ENCODE data around the gene NFE2L1.
"Not testable (repeated sequence)": the region's sequence is repeated elsewhere in the genome, so short reads cannot be mapped to it uniquely, and the experiment has no call there.

The NFE2L1 gene

GRCh38 chr17:48070195-48070594 is 22.0 kb downstream of the NFE2L1 start:
- DNase-seq (ENCODE audit: low spot score): no peak

GRCh38 chr17:48071654-48072053 is 23.5 kb downstream of the NFE2L1 start:
- DNase-seq (ENCODE audit: low spot score): peak; percentile 21

GRCh38 chr17:48072811-48073210 is 24.7 kb downstream of the NFE2L1 start:
- DNase-seq (ENCODE audit: low spot score): not testable (repeated sequence)

- DNase-seq (ENCODE audit: low spot score): not testable (repeated sequence)
Measured at GRCh38 chr17:48073566-48074094, 25.5 kb downstream of the NFE2L1 start.

- DNase-seq (ENCODE audit: low spot score): peak; percentile 69
Measured at GRCh38 chr17:48074322-48075081, 26.3 kb downstream of the NFE2L1 start.

- not testable (repeated sequence) for DNase-seq (ENCODE audit: low spot score)
Measured at GRCh38 chr17:48077152-48077551, 29.0 kb downstream of the NFE2L1 start.

- no peak for DNase-seq (ENCODE audit: low spot score)
Measured at GRCh38 chr17:48081858-48082257, 33.7 kb downstream of the NFE2L1 start.

GRCh38 chr17:48084932-48085331 is 36.8 kb downstream of the NFE2L1 start:
- no peak for DNase-seq (ENCODE audit: low spot score)

- DNase-seq (ENCODE audit: low spot score): no peak
Measured at GRCh38 chr17:48093341-48094045, 45.3 kb downstream of the NFE2L1 start.

GRCh38 chr17:48095611-48096010 is 47.5 kb downstream of the NFE2L1 start:
- peak; percentile 11 for DNase-seq (ENCODE audit: low spot score)

GRCh38 chr17:48100160-48100559 is 52.0 kb downstream of the NFE2L1 start:
- DNase-seq (ENCODE audit: low spot score): peak; percentile 8

- peak; percentile 34 for DNase-seq (ENCODE audit: low spot score)
Measured at GRCh38 chr17:48100591-48101011, 52.4 kb downstream of the NFE2L1 start.

- peak; percentile 93 for DNase-seq (ENCODE audit: low spot score)
Measured at GRCh38 chr17:48101012-48101720, 53.0 kb downstream of the NFE2L1 start, which contains the start of gene CBX1. CBX1 (minus strand) TSS chr17:48101478; CDS start chr17:48077004, 24,474 bp downstream.

- DNase-seq (ENCODE audit: low spot score): no peak
Measured at GRCh38 chr17:48102043-48102750, 54.0 kb downstream of the NFE2L1 start.

GRCh38 chr17:48102798-48103715 is 54.9 kb downstream of the NFE2L1 start:
- DNase-seq (ENCODE audit: low spot score): no peak

GRCh38 chr17:48104440-48104839 is 56.3 kb downstream of the NFE2L1 start:
- no peak for DNase-seq (ENCODE audit: low spot score)

GRCh38 chr17:48106802-48107136 is 58.6 kb downstream of the NFE2L1 start:
- DNase-seq (ENCODE audit: low spot score): no peak

- peak; percentile 86 for DNase-seq (ENCODE audit: low spot score)
Measured at GRCh38 chr17:48107137-48108055, 59.2 kb downstream of the NFE2L1 start, which contains the start of gene SNX11. SNX11 (plus strand) TSS chr17:48107766; CDS start chr17:48112044, 4,278 bp downstream.

GRCh38 chr17:48110761-48111160 is 62.6 kb downstream of the NFE2L1 start:
- no peak for DNase-seq (ENCODE audit: low spot score)

All from AG08395 (cell line).